Sciatic nerve (tissue), 2 donors: ENCODE measurements around the gene VAPB. TPM values are rescaled to one million over a fixed set of nuclear protein-coding genes. Genes with fewer than 3 reads are reported as not detected.

ENCODE experiments used
- ATAC-seq: fragments of 200-7000 bp; cut with Tn5 transposase; one replicate; pipeline ENCODE4 v1.9.1; 2020; ENCODE audit warnings: mild to moderate bottlenecking, moderate library complexity
- DNase-seq: peaks from one replicate; pipeline ENCODE4 v3.0.0-alpha.2; 2020; ENCODE audit warnings: low spot score
- intact Hi-C: fragments of 100-400 bp; cut with DNase I; formaldehyde crosslinking; loops from one replicate; pipeline ENCODE4 v1.14.2; 2022
- total RNA-seq: library from RNA; stranded (reverse); fragmentation: NEBNext Ultra II Directional; extraction: Animal tissue kit (Norgen Biotek cat#: 25700); gene quantifications from one replicate; pipeline ENCODE4 v1.2.1, GENCODE V29; 2021
- donor health status: DM: no; HTN: no; CAD: no.
- donor health status: DM: no; HTN: no; CAD: no.

Gene VAPB
- total RNA-seq, 1 donor from 2014 or later, result 51.1 TPM

DNA sequence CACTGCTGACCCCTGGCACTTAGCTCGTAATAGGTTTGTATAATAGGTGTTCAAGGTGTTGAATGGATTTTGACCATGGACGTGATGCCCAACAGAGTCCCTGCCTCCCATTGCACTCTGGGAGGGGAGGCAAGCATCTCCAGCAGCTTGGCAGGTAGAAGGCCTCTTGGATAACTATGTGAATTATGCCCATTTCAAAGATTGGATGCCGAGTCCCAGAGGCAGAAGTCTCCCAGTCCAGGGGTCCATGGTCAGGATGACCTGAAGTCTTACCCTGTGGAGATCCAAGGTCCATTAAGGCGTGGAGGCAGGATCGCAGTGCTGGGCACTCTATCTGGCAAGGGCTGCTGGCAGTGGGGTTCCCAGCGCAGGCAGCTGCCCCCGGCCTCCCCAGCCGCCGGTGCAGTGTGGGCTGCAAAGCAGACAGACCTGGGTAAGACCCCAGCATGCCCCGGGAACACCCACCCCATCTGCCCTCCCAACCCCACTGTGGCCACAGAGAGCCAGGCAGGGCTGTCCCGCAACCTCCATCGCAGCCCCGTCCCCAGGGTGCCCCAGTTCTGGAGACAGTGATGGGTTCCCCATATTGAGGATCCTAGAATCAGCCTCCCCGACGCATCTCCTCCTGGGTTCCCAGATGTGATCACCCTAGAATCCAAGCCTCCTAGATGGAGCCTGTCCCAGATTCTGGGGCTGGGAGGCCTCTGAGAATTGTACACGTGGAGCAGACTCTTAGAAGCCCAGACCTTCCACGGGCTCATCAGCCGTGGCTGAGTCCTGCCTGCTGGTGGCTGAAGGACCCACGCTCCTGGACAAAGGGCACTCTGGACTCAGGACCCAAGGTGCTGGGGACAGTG lies 81.5 kb downstream of the VAPB start:
- DNase-seq (no peak), ATAC-seq (peak; percentile 12)
- intact Hi-C loops, result loop anchor here (5.0 kb wide), 1 partner anchor 1847 kb away; no protein-coding TSS in a partner anchor

DNA sequence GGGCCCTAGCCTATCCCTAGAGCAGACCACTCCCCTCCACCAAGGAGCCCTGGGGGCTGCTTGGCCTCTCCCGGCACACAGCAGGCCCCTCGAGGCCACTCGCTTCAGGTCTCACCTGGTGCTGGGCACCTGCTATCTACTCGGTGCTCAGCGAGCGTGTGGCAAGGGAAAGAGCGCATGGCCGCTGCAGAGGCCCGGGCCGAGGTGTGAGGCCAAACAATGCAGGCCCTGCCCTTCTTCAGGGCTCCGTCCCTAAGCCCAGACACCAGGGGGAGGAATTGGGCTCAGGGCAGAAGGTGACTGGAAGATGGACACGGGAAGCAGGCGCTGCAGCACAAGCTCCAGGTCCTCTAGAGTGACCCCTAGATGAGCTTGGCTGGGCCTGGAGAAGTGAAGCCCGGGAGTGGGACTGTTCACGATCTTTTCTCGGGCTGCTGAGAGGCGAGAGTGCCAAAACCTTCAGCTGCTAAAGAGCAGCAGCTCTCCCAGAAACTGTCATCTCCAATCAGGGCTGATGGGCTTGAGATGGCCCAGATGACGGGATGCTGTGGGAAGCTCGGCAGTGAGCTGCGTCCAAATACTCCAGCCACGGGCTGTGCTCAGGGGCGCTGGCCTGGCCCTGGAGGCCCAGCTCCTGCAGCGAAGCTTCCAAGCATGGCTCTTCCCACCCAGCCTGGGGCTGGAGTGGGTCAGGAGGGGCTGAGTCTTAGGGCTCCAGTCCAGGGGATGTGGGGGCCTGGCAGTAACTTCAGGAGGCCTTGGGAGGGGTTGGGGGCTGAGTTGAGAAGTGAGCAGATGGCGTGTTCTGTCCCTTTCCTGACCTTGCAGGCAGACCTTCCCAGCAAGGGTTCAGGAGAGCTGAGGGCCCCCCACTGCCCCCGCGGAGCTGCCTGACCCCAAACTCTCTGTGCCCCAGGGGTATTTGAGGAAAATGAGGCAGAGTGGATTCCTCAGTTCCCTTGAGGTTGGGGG lies 82.5 kb downstream of the VAPB start:
- ATAC-seq (peak; percentile 86), DNase-seq (no peak)
- intact Hi-C loops, result loop anchor here (5.0 kb wide), 1 partner anchor 1846 kb away; no protein-coding TSS in a partner anchor

DNA sequence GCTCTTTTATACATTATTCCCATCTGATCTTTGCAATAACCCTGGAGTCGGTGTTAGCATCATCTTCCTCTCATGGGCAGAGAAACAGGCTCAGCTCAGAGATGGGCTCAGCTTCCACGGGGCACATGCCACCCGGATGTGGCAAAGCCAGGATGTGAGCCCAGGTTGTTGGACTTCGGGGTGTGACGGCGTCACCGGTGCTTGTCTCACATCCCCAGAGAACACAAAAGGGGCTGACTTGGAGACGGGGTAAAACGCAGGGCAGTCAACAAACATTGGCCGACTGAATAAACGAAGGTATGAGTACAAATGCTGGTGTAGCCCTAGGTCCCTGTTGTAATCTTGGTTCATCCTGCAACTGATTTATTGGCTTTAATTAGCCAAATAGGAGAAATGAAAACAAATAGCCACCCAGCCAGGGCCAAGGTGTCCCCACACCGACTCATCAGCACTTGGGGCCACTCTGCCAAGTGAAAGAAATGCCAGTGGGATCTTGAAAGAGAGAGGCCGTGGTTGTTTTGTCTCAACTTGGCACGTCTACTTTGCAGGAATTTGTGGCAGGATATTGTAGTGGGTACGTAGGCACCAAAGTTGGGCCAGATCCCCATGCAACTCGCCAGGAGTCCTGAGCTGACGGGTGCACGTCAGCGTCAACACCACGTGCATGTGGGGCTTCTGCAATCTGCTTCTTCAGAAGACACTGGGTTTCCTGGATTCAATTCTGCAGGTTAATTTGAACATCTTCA lies 83.4 kb downstream of the VAPB start:
- ATAC-seq (no peak), DNase-seq (no peak)
- intact Hi-C loops, result loop anchor here (5.0 kb wide), 1 partner anchor 1845 kb away; no protein-coding TSS in a partner anchor

DNA sequence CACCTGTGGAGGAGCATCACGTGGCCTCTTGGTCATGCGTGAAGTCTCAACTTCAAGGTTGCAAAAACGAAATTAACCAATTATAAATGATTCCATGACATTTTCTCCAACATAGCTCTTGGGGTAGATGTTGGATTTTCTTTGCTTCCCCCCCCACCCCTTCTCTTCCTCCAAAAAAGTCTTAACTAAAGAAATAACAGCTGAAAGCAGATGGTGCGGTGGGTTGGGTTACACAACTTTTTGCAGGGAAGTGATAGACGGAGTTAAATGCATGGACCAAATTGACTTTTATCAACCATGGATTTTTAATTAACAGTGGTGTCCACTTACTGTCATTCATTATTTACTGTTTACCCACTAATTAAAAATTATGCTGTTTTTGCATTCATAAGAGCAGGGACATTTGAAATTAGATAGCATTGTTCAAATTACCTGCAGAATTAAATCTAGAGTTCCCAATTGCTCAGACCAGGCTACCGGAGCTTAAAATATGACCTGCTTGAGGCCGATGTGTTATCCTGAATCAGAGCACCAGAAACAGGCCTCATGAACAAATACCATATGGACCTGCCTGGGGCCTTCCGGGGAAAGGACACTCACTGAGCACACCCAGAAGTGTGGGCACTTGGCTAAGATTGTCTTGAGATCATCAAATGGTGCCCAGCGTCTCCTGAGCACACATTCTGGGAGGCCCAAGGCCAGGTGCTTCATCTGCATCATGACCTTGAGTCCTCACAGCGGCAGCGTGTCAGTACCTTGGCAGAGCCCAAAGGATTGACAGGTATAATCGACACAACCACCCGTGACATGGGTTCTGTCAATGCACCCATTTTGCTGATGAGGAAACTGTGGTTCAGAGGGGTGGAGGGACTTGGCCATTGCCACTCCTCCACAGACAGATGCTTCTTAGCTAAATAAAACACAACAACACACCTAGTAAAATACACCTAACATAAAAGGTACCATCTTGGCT lies 84.7 kb downstream of the VAPB start:
- DNase-seq (no peak), ATAC-seq (no peak)
- intact Hi-C loops, result loop anchor here (5.0 kb wide), 1 partner anchor 1844 kb away; no protein-coding TSS in a partner anchor

DNA sequence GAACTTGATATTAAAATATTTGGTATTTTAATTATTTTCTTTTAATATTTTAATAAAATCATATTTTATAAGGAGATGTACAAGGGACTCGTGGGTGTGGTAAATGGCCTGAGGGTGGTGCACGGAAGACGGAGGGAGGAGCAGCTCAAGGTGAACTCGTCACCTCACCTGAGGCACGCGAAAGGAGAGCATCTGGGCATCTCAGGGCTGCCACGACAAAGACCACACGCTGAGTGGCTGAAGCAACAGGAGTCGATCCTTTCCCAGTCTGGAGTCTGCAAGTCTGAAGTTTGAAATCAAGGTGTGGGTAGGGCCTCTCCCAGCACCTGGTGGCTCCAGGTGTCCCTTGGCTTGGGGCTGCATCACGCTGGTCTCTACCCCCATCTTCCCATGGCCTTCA lies 86.4 kb downstream of the VAPB start:
- DNase-seq (no peak), ATAC-seq (no peak)
- intact Hi-C loops, result no loop called here

DNA sequence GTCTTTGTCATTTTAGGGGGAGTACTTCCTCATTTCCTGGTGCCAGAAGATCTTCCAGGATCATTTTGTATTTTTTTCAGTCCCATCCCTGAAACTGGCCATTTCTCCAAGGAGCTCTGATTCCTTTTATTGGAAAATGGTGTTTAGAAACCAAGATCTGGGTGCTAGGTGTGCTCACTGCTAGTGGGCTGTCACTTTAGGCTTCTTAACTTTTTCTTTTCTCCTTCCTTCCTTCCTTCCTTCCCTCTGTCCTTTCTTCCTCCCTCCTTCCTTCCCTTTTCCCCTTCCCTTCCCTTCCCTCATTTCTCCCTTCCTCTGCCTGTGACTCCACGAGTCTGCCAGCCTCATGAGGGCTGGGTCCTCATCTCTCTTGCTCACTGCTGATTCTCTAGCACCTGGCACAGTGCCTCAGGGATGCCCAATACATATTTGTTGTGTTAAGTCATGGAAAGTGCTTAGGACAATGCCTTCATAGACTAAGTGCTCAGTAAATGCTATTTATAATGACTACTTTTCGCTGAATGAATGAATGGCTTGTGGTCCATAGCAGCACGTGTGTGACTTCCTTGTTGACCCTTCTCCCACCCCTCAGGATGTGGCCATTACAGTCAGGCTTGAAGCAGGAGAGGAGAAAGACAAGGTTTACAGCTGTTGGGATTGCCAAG lies 89.2 kb downstream of the VAPB start:
- no peak for ATAC-seq
- intact Hi-C loops, result no loop called here
- no peak for DNase-seq

DNA sequence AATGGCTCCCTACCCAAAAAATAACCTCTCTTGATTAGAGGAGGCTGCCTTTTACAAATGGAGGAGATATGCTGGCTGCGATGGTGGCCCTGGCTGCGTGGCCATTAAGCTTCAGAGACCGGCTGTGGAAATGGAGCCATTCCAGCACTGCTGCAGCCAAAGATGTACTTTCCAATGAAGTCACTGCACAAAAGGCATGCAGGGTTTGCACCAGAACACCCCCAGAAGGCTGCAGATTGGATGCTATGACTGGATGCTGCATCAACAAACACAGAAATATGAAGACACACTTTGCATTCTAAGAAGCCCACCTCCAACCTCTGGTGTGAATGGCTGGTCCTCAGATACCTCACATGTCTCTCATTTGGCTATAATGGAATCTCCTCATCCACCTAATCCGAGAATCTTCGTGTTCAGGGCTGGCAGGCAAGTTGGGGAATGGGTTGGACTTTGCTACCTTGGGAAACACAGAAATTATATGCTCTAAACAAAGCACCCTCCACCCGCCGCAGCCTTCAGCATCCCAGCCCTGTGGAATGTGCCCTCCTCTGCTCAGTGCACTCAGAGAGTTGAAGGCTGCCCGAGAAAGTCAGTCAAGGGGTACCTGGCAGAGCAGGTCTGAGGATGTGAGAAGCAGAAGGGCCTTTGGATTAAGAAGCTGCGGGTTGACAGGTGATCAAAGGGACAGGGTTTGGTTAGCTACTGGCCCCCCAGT lies 90.9 kb downstream of the VAPB start:
- ATAC-seq, result no peak
- intact Hi-C loops, result no loop called here
- no peak for DNase-seq

DNA sequence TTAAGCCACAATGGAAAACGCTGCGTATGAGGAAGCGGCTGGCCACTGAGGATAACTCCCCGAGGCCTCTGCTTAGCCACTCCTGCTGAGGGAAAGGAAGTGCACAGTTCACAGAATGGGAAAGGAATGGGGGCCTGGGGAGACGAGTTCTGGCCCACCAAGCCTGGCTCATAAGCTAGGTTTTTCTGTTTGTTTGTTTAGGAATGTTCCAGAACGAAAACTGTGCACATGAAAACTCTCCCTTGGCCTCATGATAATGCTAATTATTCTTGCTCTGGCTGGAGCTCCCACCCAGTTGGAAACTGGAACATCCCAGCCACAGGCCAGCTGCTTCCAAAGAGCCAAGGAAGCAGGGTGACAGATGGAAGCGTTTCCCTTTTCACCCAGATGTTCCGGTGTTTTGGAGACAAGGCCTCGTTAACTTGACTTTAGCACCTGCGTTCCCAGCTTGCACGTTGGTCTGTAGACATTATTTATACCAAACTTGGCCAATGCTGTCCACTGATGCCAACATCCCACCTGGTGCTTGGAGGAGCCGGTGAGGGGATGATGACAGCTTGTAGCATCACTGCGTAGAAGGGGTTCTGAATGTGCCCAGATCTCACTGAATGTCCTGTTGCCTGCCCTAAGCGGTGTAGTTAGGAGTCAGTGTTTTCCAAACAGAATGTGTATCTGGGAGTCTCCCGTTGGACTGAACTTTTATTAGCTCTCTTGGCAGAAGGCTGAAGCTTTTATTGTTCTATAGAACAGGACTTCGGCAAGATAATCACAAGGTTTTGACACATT lies 91.7 kb downstream of the VAPB start:
- ATAC-seq (peak; percentile 58), DNase-seq (no peak)
- intact Hi-C loops, result no loop called here

DNA sequence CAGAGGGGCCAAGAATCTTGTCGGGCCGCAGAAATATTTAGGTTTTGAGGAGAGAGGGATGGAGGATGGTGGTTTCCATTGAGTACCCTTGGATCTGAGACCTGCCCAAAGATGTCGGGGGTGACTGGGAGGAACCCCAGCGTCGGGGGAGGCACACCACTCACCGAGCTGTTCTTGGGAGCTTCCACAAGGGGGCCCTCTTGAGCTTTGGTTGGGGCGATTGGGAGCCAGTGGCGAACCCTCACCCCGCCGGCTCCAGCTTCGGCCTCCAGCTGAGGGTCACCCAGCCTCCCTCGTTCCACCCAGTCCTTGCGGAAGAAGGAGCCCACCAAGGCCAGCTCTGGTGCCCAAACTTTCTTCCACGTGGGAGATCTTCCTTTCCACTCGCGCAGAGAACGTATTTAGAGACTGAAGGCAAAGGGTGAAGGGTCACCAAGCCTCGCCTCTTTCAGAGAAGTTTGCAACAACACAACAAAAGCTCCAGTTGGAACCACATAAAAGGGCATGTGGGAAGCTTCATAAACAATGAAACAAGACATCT lies 92.5 kb downstream of the VAPB start:
- intact Hi-C loops, result no loop called here
- DNase-seq (peak; percentile 66), ATAC-seq (peak; percentile 89)

DNA sequence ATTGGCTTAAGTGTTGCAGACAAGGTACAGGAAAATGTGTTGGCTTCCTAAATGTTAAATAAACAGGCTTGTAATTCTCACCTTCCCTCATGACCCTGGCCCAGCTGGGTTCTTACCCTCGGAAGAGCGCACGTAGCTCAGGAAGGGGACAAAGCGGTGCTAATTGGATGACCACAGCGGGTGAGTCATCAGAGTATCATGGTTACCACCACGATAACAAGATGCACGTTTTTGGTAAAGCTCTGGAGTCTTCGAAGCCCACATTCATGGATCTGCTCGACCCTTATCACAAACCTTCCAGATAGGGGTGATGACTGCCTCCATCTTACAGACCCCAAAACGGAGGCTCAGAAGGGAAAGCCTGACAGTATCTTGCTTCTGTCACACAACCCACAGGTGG lies 93.4 kb downstream of the VAPB start:
- DNase-seq (no peak), ATAC-seq (no peak)
- intact Hi-C loops, result no loop called here

DNA sequence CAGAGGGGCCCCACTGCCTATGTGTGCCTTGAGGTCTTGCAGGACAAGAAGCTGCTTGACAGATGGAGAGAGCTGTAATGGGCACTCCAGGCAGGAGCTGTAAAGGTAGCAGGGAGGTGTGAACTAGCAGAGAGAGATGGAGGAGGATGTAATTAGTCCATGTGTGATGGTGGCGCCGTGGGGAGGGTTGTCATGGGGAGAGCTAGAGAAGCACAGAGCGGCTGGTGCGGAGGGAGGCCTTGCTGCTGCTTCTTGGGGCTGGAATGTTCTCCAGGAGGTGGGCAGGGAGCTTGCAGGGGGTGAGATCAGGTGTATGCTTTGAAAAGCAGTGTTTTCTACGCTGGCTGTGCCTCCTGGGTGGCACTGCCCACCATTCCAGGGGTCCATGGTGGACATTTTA lies 94.0 kb downstream of the VAPB start:
- intact Hi-C loops, result no loop called here
- DNase-seq (no peak), ATAC-seq (no peak)

DNA sequence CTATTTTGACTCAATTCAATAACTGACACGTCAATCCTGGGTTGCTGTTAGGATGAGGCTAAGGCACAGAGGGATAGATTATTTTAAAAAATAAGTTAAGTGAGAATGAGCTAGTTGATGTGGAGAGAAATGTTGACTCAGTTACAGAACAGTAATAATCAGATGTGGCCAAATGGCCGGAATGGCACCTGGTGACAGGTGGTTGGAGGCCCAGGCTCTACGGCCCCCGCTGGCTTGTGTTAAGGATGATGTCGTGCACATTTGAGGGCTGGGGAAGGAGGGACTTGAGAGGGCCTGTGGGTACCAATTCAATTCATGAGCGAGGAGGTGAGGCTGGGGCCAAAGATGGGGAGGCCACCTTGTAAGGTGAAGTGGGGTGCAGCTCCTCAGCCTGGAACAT lies 94.4 kb downstream of the VAPB start:
- DNase-seq (no peak), ATAC-seq (no peak)
- intact Hi-C loops, result no loop called here

DNA sequence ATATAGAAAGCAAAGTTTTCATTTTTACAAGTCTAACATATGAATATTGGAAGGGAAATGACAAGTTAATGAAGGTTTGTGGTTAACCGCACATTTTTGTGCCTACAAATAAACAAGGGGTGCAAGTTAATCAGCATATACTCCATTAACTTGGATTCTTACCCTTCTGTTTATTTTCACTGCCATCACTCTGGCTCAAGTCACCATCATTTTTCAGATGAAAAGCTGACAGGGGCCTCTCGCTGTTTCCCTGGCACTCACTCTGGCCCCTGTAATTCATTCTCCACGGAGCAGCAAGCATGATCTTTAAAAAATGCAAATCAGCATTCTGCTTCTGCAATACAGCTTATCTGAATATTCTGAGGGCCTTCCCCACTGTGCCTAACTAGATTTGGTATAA lies 96.4 kb downstream of the VAPB start:
- DNase-seq, result no peak
- intact Hi-C loops, result no loop called here
- ATAC-seq, result no peak

DNA sequence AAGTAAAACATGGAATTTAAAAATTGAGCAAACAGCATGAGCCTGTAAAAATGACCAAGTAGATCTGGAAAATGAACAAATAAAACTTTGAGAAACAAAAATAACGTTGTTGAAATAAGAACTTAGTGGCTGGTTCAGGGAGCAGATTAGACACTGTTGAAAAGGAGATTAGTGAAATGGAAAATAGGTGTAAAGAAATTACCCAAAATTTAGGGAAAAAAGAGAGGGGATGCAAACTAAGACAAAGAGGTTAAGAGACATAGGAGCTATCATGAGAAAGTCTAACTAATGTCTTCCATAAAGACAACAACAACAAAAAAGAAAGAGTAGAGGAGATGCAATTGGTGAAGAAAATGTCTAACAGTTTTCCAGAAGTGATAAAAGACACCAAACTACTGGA lies 97.2 kb downstream of the VAPB start:
- DNase-seq (no peak), ATAC-seq (no peak)
- intact Hi-C loops, result no loop called here

DNA sequence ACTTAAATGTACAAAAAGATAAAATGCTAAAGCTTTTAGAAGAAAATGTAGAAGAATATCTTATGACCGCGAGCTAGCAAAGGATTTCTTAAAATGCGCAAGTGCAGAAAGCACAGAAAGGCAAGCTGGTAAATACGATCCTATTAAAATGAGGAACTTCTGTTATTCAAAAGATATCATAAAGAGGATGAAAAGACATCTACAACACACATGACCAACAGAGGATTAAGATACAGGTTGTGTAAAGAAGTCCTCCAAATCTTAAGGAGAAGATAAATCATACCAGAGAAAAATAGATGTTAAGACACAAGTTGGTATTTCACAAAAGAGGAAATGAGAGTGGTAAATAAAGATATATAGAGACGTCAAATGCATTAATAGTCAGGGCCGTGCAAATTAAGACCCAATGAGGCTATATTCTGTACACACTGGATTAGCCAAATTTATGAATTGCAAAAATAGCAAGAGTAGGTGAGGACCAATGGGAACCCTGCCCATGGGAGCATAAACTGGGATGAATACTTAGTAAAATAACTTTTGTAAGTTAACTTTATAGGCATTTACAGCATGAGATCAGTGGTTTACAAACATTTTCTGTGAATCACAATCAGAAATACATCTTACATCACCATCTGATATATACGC lies 103.2 kb downstream of the VAPB start:
- intact Hi-C loops, result no loop called here
- ATAC-seq (no peak), DNase-seq (no peak)
